Stimulated activated CD4-positive, alpha-beta T cell treated with anti-CD3 and anti-CD28 coated beads, Interleukin-1b, Interleukin-23, amount 100 ng/mL, for 1 hour (primary cell): ENCODE data around the gene TH.
A peak's percentile ranks its signal among the peaks of the same experiment; 100 is the strongest.

ENCODE experiments used
- DNase-seq, 2 donors: peaks; one replicate each; pipeline ENCODE4 v3.0.0-alpha.2; 2020; ENCODE audit warnings: low read depth in 2 of 2

The TH gene

DNA sequence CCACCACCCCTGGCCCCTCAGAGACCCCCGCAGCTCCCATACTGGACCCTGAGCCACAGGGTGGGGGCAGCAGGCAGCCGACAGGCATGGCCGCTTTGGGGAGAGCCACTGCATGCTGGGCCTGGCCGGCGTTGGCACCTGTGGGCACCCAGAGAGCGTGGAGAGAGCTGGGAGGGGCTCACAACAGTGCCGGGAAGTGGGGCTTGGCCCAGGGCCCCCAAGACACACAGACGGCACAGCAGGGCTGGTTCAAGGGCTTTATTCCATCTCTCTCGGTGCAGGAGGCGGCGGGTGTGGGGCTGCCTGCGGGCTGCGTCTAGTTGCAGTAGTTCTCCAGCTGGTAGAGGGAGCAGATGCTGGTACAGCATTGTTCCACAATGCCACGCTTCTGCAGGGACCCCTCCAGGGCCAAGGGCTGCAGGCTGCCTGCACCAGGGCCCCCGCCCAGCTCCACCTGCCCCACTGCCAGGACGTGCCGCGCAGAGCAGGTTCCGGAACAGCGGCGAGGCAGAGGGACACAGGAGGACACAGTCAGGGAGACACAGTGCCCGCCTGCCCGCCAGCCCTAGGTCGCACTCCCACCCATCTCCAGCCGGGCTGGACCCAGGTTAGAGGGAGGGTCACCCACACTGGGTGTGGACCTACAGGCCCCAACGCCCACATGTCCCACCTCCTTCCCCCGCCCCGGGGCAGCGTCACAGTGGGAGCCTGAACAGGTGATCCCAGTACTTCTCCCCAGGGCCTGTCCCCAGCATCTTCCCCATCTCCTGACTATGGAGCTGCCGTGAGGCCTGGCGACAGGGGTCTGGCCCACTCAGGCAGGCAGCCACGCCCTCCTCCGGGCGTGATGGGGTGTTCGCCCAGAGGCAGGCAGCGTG, 11.8 kb downstream of the TH start:
- DNase-seq = no peak

DNA sequence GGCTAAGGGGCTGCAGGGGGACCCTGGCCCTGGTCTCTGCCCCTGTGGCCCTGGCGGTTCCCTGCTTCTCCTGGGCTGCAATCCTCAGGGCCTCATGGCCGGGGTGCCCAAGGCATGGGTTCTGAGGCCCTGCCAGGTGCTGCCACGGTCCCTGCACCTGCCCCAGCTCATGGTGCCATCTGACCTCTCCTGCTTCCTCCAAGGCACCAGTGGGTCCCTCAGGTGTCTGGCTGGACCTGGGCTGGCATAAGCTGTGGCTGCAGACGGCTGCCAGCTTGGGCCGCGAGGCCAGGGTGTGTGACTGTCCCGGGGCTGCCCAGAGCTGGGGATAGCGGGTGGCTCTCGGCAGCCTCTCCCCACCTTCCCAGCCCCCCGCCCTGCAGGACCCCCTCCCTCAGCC, 12.6 kb downstream of the TH start:
- no peak for DNase-seq

DNA sequence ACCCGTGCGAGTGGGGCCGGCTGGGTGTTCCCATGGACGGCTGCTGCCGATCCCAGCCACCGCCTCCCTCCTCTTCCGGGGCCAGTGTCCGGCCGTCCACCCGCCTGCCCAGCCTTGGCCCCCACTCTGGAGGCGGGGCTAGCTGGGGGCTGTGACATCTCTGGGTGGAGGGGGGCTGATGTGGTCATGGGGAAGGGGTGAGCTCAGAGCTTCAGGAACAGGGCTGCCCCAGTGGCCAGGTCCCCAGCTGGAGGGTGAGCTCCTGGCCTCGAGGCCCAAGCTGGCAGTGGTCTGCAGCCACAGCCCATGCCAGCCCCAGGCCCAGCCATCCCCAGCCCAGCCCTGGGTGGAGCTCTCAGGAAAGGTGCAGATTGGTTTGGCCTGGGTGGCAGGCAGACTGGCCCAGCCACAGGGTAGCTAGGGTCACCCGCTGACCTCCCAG, 13.3 kb downstream of the TH start:
- DNase-seq = no peak

DNA sequence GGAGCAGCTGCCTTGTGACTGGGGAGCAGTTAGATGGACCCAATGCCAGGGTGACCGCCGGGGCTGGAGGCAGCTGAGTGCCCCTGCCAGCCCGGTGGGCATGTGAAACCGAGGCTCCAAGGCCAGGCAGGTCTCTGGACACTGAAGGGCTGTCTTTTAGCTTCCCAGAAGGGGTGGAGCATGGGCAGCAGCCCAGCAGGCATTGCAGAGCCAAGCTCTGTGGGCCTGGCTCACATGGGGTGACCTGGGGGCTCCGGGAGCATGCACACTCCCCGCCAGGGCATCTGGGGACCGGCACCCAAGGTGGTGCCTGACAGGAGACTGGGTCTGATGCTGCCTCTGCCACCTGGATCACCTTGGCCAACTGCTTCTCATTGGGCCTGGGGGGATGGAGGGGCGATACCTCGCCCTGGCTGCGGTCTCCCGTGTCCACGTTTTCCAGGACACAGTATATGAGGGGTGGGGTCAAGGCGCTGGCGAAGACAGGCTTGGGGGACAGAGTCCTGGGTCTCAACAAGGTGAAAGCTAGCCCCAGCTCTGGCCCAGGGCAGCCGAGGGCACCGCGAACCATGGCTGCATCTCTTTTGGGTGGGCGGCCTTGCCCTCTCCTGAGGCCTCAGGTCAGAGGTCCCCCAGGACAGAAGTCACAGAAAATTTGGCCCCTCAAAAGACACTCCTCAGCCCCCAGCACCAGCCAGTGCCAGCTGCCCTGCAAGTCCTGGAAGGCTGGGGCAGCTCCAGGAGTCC, 14.1 kb downstream of the TH start:
- DNase-seq = no peak

DNA sequence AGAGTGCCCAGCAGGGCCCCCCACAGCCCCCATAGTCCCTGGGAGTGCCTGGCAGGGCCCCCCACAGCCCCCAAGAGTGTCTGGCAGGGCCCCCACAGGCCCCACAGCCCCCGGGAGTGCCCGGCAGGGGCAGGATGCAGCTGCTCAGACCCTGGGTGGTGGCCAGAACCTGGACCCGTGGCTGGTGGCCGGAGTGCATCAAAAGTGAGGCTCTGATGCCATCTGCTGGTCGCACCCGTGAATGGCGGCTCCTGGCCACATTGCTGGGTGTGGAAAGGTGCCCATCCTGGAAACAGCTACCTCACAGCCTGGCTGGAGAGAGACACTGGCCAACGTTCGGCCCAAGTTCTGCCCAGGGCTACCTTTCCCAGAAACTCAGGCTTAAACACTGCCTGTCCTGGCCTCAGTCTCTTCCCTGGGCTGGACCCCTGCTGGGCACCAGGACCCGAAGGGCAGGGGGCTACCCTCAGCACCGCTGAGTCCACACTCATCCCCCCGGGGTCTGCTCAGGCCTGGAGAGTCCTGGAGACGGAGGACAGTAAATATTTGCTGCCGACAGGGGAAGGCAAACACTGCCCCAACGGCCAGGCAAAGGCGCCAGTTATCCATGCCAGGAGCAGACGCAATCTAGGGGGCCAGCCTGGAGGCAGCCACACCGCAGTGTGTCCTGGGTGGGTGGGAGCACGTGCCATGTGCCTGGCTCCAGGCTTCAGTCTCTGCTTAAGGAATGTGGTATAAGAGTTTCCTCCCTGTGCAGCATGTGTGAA, 15.0 kb downstream of the TH start:
- DNase-seq = peak in 1 of 2 donors; percentile 43

DNA sequence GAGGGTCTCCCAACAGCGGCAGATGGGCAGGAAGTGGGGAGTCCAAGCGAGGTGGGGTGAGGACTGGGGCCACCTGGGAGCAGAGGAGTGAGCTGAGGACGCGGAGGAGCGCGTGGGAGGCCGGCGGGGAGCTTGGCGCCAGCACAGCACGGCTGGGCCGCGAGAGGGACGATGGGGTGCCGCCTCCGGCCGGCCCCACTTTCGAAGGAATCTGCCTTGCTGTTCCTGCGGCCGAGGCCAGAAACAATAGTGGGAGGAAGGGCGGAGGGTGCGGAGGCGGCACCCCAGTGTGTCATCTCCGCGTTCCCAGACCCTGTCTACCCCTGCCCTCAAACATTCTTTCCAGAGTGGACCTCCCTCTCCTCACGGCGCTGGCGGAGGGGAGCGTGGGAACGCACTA, 16.1 kb downstream of the TH start:
- DNase-seq = no peak

DNA sequence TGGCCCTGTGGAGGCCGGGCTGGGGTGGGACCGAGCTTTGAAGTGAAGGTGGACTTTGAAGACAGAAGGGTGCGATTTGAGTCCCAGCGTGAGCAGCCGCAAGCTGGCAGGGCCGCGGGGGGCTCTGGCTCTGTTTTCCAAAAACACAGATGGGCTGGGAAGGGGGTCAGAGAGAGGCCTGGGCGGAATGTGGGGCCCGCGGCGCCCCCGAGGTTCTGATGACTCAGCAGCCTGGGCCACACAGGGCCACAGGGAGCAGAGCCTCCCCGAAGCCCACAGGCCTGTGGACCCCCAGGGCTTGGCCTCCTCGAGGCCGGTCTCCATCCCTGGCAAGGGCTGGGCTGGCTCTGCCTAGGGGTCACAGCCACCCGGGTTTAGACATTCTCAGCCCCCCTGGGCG, 16.7 kb downstream of the TH start:
- no peak for DNase-seq

DNA sequence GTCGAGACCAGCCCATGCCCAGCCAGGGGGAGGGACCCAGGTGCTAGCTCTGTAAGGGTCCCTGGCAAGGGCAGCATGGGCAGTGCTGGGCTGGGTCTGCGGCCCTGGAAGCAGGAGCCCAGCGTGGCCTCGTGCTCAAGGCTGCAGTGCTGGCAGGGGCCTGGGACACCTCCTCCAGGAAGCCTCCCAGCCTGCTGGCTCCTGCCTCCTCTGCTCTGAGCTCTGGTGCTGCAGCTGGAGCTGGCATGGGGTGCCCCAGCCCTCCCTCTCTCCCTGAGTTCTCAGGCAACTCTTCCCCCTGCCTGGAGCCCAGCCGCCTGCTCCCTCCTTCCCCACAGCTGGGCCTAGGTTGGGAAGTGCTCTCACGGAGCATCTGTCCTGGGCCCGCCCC, 17.4 kb downstream of the TH start:
- no peak for DNase-seq

DNA sequence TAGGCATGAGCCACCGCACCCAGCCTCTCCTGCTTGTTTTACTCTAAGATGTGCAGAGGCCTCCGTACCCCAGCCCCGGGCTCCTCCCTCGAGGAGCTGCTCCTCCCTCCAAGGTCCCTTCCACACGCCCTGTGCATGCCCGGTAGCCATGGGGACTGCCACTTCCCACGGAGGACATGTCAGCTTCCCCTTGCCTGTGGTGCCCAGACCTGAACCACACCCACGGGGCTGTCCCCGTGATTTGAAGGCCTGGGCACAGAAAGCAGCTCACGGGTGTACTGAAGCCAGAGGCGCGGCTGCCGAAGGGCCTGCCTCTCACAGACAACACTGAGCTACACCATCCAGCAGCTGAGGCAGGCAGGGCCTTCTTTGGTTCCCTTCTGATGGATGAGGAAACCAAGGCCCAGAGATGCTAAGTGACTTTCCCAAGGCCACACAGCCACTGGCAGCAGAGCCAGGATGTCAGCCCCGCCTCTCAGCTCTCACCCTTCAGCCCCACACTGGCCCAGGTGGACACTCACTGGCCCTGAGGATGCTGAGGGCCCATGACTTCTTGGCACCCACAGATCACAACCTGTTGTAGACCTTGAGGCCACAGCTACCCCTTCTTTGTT, 17.9 kb downstream of the TH start:
- no peak for DNase-seq

DNA sequence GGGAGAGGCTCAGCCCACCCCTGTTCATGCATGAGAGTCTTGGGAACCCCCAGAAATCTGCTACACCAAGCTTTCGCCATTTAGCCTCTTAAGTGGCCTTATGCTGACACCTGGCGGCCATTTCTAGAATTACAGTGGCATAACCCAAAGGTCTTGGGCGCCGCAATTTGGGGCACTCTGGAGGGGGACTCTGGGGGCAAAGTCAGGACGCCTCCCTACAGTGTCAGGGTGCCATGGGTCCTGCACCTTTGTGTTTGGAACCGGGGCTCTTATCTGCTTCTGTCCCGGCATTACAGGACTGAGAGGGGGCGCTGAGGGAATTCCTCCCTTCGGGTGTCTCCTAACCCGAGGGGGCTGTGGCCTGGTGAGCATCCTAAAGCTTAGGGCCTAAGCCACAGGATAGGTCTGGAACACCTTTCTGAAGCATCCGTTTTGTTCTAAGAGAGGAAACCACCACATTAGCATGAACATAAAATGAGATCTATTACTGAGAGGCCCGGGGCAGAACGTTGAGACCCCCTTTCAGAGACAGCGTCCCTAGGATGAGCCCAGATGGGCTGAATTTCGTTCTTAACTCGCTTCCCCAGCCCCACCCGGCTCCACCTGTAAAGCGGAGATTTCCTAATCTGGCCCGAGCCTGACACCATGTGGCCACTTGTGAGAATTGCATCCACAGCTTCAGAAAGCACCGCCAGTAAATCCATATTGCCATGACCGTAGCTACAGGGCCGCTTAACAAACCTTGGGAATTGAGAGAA, 19.9 kb downstream of the TH start:
- peak; percentile 54 to 67 for DNase-seq

DNA sequence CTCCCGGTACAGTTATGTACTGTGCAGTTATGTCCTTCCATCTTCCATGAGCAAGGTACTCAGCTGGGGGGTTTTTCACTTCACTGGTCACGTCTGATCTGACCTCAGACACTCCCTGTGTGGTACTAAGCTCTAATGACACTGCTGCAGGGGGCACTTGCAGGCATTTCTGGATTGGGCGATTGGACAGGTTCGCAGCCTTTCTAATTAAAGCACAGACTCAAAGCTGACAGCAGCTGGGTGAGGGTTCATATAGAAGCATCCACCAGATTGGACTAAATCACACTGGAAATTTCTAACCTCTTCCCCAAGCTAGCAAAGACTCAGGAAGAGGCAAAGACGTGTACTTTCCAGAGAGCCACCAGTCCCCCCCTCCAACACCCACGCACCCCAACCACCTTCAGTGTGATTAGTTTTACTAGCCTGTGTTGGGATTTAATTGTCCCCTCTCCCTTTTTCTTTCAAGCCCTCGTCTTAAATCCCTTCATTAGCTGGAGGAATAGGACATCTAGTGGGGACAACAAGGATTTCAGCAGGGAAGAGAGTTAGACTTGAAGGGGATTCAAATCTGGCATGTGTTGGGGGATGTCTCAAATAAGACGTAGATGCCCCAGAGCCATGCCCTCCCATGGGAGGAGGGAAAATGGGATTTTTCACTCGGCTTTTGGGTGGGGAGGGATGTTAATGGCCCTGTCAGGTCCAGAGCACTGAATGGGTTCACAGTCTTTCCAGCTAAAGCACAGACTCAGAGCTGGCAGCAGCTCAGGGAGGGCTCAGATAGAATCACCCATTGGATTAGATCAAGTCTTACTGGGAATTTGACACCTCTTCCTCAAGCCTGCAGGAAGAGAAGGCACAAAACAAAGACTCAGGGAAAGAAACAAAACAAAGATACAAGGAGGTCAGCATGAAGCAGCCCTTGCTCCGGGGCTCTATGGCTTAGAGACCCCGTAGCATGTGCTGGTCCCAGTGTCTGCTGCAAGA, 21.5 kb downstream of the TH start:
- DNase-seq = no peak

DNA sequence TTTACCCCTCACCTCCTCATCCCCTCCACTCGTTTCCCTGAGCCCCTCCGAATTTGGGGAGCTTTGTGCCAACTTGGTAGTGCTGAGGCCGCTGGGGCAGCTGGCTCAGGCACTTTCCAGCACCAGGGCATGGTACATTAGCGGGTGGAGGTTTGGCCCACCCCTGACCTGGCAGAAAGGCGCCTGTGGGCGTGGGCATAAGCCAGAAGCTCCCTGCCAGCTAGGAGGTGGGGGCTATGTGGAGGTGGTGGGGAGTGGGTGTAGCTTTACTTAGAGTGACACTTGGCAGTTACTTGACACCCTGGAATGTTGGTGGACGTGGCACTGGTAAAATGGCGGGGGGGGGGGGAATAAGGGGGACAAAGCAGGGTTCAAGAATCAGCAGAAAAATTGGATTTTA, 22.2 kb downstream of the TH start:
- no peak for DNase-seq

DNA sequence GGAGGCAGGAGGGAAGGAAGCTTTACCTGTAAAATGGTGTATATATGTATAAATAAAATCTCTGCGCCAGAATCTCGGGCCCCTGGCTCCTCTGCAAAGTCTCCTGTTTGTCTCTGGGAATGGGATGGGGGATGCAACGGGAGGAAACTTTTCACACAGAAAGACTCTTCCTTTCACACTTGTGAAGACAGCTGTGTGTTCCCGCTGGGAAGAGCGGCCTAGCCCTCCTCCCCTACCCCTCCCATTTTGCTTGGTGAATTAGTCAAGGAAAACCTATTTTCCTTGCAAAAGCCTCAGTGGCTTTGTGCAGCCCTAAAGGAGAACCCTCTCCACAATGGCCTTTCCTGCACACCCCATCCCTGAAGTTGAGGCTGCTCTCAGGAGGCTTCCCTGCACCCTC, 23.0 kb downstream of the TH start:
- no peak for DNase-seq

DNA sequence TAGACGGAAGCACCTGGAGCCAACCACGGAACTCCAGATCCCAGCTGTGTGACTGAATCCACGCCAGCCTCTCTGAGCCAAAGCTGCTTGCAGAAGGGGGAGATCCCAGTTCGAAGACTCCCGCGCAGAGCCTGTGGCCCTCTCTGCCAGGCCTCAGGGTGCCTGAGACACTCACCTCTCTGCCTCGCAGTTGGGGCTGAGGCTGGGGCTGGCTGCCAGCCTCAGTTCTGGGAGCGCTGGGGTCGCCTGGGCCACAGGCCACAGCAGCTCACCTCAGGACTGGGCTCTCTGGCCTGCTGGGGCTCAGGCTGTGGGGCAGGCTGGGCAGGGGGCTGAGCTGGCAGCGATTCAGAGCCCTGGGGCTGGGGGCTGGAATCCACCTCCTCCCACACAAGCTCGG, 24.2 kb downstream of the TH start:
- DNase-seq = no peak

DNA sequence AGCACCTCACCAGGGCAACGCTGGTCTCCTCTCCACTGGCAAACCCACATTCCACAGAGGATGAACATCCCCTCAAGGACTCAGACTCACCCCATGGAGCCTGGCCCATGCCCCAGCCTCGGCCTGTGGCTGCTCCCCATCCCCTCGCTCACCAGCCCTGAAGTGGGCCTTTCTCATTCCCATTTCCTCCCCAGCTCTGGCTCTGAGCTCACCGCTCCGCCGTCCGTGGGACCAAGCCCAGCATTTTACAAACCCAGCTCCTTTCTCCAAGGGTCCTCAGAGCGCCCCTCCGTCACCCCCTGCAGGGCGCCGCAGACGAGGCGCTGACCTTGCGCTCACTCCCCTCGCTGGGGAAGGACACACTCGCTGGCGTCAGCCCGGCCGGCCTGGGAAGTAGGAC, 25.6 kb downstream of the TH start:
- no peak for DNase-seq

DNA sequence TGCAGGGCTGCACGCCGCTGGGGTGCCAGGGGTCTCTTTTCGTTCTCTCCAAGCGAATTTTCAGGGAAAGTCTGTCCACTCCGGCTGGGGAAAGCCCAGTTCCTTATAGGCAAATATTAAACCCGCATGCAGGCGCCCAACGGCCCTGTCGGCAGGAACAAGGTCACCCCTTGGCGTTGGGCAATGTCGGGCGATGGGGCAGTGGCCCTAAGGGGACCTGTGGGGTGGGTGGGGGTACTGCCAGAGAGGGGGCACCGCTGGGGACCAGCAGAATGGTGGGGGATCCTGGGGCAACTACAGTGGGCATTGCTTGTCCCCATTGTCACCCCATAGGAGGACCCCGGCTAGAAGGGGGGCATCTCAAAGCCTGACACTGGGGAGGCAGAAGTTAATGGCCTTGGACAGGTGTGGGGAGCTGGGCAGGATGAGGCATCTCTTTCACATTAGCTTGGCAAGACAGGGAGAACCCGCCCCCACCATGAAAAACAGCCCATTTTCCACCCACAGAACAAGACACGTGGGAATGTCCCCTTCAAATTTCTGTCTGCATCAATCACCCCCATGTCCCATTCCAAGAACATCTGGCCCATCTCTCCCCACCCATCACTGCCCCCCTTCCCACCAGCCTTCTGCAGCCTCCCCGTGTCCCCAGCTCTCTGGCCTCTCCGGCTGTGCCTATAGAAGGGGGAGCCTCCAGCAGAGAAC, 26.9 kb downstream of the TH start:
- DNase-seq = no peak

DNA sequence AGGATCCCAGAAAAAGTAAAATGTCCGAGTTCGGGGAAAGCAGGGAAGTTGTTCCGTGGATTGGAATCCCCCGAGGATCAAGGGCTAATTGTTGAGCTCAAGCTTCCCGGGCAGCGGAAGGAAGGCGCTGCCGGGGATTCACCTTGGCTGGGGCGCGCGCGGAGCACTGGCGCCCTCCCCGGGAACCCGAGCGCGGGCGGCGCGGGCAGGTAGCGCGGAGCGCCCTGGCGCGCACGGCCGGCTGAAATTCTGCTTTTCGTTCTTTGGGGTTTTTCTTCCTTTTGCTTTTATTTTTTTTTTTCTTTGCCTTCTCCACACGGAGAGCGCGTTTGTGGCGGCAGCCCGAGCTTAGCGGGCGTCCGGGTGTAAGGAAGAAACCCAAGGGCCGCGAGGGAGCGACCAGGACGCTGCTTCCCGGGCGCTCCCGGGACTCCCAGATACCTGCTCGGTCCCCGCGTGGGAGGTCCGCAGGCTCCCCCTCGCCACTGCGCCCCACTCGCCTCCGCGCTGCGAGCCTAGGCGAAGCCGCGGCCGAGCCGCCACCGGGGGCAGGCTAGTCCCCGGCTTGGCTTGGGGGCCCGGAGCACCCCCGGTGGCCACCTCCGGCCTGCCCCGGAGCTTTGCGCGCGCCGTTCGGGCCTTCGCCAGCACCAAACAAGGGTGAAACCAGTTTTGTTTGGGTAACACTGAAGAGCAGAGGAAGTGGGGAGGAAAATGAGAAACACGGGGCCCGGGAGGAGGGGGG, 27.6 kb downstream of the TH start:
- DNase-seq = no peak

DNA sequence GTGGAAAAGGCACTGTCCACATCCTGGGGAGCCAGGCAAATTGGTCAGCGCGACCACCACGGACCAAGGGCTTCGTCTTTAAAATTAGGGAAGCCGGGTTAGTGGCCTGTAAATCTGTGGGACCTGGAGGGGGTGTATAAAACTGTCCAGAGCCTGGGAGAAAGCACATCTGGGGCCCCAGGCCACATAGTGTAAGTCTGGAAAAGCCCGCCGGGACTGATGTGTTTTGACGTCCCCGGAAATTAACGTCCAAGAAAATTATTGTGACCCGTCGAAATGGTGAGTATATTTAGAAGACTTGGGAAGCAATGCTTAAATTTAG, 28.2 kb downstream of the TH start:
- no peak for DNase-seq

DNA sequence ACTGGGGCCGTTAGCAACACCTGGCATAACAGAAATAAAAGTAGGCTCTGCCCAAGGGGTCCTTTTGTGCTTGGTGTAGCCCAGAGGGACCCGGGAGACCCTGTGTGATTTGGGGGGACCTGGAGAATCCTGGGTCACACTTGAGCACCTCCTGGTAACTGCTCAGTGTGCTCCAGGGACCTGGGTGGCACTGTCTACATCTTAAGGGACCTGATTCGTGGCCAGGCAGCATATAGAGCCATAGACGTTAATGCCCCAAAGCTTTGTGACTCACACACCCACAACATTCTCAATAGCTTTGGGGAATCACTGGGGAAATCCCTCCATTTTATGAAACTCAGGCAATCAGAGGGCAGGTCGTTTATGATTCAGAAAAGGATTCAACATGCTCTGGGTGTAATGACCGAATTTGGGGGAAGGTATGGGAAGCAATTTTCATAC, 28.8 kb downstream of the TH start:
- no peak for DNase-seq
